ENCODE results near the gene NAA11. TPM values are rescaled to one million over a fixed set of nuclear protein-coding genes. Genes with fewer than 3 reads are reported as not detected.

NAA11 gene
- total and polyA plus RNA-seq, 4 donors, result not detected

DNA sequence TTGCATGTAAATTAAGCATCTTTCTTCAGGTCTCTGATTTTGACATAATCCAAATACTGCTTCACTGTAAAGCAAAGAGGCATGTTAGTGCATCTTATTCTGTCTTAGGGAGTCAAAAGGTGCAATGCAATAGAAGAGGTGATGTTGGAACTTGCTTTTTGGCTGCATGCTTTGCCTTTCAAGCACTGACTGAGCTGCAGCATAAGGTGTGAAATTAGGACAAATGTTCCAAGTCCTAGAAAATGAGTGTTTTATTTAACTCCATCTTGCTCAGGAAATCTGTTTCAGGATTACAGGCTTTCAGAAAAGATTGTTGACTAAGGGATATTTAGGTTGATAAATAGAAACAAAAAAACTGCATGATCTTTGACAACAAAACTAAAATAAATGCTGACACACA is 30.8 kb downstream of the NAA11 start:
- Histone ChIP-seq H3K4me1 (ENCODE audit: control insufficient read depth in 5 of 5, insufficient read depth in 5 of 5, low read length in 5 of 5) (peaks cover 0 to 2% (median 0%) of the 10 kb centered on the region in 5 donors), H3K9ac (ENCODE audit: insufficient read depth in 1 of 2, low read length in 2 of 2) (no peak overlapping the region), H3K27me3 (ENCODE audit: control insufficient read depth in 3 of 3, insufficient read depth in 3 of 3, low read length in 2 of 3) (no peaks in the 10 kb centered on the region), H3K27ac (ENCODE audit: low read depth in 1 of 2, low read length in 1 of 2) (no peak overlapping the region), H3K4me3 (no peak overlapping the region), H3K9me3 (ENCODE audit: control insufficient read depth in 4 of 4, insufficient read depth in 3 of 4, low read length in 3 of 4) (peaks cover 0 to 2% (median 0%) of the 10 kb centered on the region in 4 donors), H3K36me3 (ENCODE audit: control insufficient read depth in 4 of 4, insufficient read depth in 4 of 4, low read length in 4 of 4) (no peaks in the 10 kb centered on the region)
- TF ChIP-seq CTCF (IDR thresholded peaks at IDR 0.05; ENCODE audit: control extremely low read depth, extremely low read depth), result no peak
- ATAC-seq (ENCODE audit: insufficient read depth, low FRiP score) (no peak), DNase-seq (no peak)

GRCh38 chr4:79294064-79294463 is 31.8 kb downstream of the NAA11 start:
- Histone ChIP-seq H3K9ac (ENCODE audit: insufficient read depth in 1 of 2, low read length in 2 of 2) (no peak overlapping the region), H3K9me3 (ENCODE audit: control insufficient read depth in 4 of 4, insufficient read depth in 3 of 4, low read length in 3 of 4) (peaks cover 0 to 2% (median 0%) of the 10 kb centered on the region in 4 donors), H3K4me1 (ENCODE audit: control insufficient read depth in 5 of 5, insufficient read depth in 5 of 5, low read length in 5 of 5) (peaks cover 0 to 4% (median 0%) of the 10 kb centered on the region in 5 donors), H3K4me3 (no peak overlapping the region), H3K27ac (ENCODE audit: low read depth in 1 of 2, low read length in 1 of 2) (no peak overlapping the region), H3K27me3 (ENCODE audit: control insufficient read depth in 3 of 3, insufficient read depth in 3 of 3, low read length in 2 of 3) (no peaks in the 10 kb centered on the region), H3K36me3 (ENCODE audit: control insufficient read depth in 4 of 4, insufficient read depth in 4 of 4, low read length in 4 of 4) (no peaks in the 10 kb centered on the region)
- no peak for DNase-seq
- no peak for ATAC-seq (ENCODE audit: insufficient read depth, low FRiP score)
- TF ChIP-seq CTCF (IDR thresholded peaks at IDR 0.05; ENCODE audit: control extremely low read depth, extremely low read depth), result no peak
- WGBS, 2 donors, result 84 to 89% methylated on average over 2 of the region's 2 CpGs

DNA sequence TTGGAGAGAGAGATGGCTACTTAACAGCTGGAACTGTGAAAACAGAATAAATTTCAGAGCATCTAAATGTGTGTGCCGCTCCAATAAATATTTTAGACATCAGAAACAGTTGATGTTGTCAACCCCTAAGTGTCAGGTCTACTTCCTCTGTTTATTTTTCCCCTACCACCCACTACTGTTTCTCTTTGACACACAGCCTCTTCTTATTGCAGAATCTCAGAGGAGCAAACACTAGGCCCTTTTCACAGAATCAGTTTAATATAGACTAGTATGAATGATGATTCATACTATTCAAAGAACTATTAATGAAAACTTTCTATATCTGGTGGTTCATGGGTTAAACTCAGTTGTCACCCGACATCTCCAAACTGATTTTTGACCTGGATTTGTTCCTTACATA is 33.9 kb downstream of the NAA11 start:
- DNase-seq (no peak), ATAC-seq (ENCODE audit: insufficient read depth, low FRiP score) (no peak)
- no peak for TF ChIP-seq CTCF (IDR thresholded peaks at IDR 0.05; ENCODE audit: control extremely low read depth, extremely low read depth)
- Histone ChIP-seq H3K27me3 (ENCODE audit: control insufficient read depth in 3 of 3, insufficient read depth in 3 of 3, low read length in 2 of 3) (no peaks in the 10 kb centered on the region), H3K9ac (ENCODE audit: insufficient read depth in 1 of 2, low read length in 2 of 2) (no peak overlapping the region), H3K27ac (ENCODE audit: low read depth in 1 of 2, low read length in 1 of 2) (no peak overlapping the region), H3K36me3 (ENCODE audit: control insufficient read depth in 4 of 4, insufficient read depth in 4 of 4, low read length in 4 of 4) (no peaks in the 10 kb centered on the region), H3K9me3 (ENCODE audit: control insufficient read depth in 4 of 4, insufficient read depth in 3 of 4, low read length in 3 of 4) (no peaks in the 10 kb centered on the region), H3K4me3 (no peak overlapping the region), H3K4me1 (ENCODE audit: control insufficient read depth in 5 of 5, insufficient read depth in 5 of 5, low read length in 5 of 5) (peaks cover 0 to 12% (median 9%) of the 10 kb centered on the region in 5 donors)
- WGBS, 2 donors, result 72 to 89% methylated on average over 2 of the region's 2 CpGs

GRCh38 chr4:79290376-79290775 is 35.5 kb downstream of the NAA11 start:
- no peaks in the 10 kb centered on the region for H3K9me3 ChIP-seq (ENCODE audit: control insufficient read depth in 4 of 4, insufficient read depth in 3 of 4, low read length in 3 of 4)
- H3K4me1 ChIP-seq (ENCODE audit: control insufficient read depth in 5 of 5, insufficient read depth in 5 of 5, low read length in 5 of 5), result peaks cover 0 to 12% (median 9%) of the 10 kb centered on the region in 5 donors
- no peaks in the 10 kb centered on the region for H3K27me3 ChIP-seq (ENCODE audit: control insufficient read depth in 3 of 3, insufficient read depth in 3 of 3, low read length in 2 of 3)
- no peak for TF ChIP-seq CTCF (IDR thresholded peaks at IDR 0.05; ENCODE audit: control extremely low read depth, extremely low read depth)
- DNase-seq (peak in 2 of 3 donors; percentile 41 to 56), ATAC-seq (ENCODE audit: insufficient read depth, low FRiP score) (no peak)
- no peak overlapping the region for H3K4me3 ChIP-seq
- no peak overlapping the region for H3K9ac ChIP-seq (ENCODE audit: insufficient read depth in 1 of 2, low read length in 2 of 2)
- no peak overlapping the region for H3K27ac ChIP-seq (ENCODE audit: low read depth in 1 of 2, low read length in 1 of 2)
- no peaks in the 10 kb centered on the region for H3K36me3 ChIP-seq (ENCODE audit: control insufficient read depth in 4 of 4, insufficient read depth in 4 of 4, low read length in 4 of 4)
- 73 to 86% methylated on average over 4 of the region's 4 CpGs for WGBS, 2 donors

All from lung (tissue), 12 donors.